ENCODE measurements around the gene HSBP1.

DNA sequence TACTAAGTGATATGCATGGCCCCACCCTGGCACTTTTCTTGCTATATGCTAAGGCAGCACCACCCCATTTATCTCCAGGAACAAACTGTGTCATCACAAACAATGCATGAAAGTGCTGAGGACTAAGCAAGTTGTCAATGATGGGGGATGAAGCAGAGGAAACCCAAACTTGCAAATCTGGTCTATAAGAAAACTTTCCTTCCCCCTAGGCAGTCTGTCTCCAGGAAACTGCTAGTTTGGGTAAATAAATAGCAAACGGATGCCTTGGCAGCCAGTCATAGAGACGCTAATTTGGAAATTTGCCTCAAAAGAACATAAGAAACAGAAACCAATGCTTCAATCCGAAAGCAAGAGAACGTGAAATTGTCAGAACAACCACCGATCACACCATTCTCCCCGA is 5.6 kb upstream of the HSBP1 start:
- TF ChIP-seq, protein P1, sequence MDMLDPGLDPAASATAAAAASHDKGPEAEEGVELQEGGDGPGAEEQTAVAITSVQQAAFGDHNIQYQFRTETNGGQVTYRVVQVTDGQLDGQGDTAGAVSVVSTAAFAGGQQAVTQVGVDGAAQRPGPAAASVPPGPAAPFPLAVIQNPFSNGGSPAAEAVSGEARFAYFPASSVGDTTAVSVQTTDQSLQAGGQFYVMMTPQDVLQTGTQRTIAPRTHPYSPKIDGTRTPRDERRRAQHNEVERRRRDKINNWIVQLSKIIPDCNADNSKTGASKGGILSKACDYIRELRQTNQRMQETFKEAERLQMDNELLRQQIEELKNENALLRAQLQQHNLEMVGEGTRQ (IDR thresholded peaks at IDR 0.05; ENCODE audit: low read depth, low read length): no peak
- TF ChIP-seq, protein P2, sequence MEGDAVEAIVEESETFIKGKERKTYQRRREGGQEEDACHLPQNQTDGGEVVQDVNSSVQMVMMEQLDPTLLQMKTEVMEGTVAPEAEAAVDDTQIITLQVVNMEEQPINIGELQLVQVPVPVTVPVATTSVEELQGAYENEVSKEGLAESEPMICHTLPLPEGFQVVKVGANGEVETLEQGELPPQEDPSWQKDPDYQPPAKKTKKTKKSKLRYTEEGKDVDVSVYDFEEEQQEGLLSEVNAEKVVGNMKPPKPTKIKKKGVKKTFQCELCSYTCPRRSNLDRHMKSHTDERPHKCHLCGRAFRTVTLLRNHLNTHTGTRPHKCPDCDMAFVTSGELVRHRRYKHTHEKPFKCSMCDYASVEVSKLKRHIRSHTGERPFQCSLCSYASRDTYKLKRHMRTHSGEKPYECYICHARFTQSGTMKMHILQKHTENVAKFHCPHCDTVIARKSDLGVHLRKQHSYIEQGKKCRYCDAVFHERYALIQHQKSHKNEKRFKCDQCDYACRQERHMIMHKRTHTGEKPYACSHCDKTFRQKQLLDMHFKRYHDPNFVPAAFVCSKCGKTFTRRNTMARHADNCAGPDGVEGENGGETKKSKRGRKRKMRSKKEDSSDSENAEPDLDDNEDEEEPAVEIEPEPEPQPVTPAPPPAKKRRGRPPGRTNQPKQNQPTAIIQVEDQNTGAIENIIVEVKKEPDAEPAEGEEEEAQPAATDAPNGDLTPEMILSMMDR (conservative IDR thresholded peaks at IDR 0.05; ENCODE audit: low read depth, low read length): no peak
- no peak for TF ChIP-seq POLR2A (IDR thresholded peaks at IDR 0.05; ENCODE audit: low read depth, low read length)
